SIG-M5 treated with dmso at 0.1 percent for 504 hours (cell line): ENCODE data around the gene LMX1B.

Experiments
- DNase-seq: peaks from one replicate; lab custom pipeline; 2025; ENCODE audit not compliant: unreplicated experiment; lab: John Stamatoyannopoulos, UW

The LMX1B gene

GRCh38 chr9:126674365-126675146, 60.8 kb downstream of the LMX1B start:
- DNase-seq: no peak

- DNase-seq: no peak
Measured at GRCh38 chr9:126675147-126675467, 61.4 kb downstream of the LMX1B start.

DNA sequence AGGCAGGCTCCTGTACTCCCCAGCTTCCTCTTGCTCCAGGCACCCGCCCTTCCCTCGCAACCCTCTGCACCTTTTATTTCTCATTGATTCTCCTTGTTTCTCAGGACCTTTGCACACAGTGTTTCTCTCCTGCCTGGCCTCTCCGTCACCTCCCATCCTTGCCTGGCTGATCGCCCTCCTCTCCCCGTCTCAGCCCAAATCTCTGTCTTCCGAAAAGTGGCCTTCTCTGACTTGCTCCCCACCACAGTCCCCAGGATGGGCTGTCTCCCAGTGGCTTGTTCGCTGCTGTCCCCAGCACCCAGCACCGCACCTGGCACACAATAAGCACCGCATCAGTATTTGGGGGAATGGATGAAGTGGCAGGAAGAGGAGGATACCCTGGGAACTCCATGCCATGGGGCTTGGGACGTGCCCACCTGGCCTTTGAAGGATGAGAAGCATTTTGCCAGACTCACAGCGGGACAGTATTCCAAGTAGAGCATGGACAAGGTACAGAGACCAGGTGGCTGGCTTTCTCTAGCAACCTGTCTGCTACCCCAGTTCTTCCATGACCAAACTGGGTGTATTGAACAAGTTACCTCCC, 62.5 kb downstream of the LMX1B start:
- DNase-seq: no peak

- no peak for DNase-seq
Measured at GRCh38 chr9:126676685-126677143, 63.0 kb downstream of the LMX1B start.

DNA sequence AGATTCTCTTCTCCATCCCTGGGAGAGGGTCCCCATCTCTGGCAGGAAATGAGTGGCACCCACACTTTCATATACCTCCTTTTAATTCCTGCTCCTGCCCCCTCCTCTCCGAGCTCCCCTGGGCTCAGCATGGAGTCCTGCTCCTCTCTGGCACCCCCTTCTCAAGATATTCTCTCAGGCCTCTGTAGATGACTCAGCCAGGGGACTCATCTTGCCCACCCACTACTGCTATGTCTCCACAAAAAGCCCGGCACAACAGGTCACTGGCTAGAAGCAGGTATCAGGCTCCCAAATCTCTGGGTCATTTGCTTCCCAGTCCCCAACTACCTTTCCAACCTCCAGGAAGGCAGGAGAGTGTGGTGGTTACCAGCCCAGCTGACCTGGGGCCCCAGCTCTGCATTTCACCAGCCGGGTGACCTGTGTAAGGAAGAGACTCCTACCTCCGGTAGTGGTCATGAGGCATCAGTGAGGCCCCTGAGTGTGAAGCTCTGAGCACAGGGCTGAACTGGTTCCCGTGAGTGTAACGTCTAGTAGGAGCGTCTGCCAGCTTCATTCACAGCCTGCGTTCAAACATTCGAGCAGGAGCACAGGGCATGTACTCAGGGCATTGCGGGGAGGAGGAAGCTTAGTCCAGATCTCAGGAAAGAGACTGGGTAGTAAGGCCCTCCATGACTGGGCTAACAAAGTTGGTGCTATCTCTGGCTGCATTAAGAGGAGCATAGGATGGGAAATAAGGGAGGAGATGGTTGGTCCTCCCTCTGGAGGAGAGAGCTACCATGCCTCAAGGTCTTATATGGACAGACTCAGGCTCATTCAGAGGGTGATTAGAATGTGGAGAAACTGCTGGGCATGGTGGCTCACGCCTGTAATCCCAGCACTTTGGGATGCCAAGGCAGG, 63.7 kb downstream of the LMX1B start:
- DNase-seq: no peak

DNA sequence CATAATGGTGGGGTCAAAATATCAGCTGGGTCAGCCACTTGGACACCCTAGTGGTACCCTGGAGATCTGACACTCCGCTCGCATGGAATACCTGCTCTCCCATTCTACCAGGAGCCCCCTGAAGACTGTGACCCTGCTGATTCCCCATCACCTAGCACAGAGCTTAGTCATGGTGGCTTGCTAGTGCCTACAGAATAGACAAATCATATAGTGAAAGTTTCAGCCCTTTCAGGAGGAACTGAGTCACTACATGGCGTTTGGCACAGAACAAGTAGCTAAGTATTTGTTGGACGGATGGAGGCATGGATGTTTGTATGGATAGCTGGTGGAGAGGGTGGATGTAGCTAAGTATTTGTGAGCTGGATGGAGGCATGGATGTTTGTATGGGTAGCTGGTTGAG, 65.3 kb downstream of the LMX1B start:
- DNase-seq: no peak

DNA sequence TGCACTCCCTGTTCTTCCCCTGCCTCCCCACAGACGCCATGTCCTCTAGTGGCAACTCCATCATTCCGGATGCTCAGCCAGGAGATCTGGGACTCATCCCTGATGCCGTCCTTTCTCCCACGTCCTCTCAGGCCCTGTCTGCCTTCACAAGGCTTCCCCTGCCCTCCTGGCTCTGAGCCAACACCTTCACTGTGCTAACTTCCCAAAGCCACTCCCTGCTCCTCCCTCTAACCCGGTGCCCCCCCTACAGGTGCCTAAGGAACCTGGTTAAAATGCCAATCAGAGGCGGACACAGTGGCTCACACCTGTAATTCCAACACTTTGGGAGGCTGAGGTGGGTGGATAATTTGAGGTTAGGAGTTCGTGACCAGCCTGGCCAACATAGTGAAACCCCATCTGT, 67.6 kb downstream of the LMX1B start:
- no peak for DNase-seq

GRCh38 chr9:126682113-126682810, 68.5 kb downstream of the LMX1B start:
- no peak for DNase-seq

DNA sequence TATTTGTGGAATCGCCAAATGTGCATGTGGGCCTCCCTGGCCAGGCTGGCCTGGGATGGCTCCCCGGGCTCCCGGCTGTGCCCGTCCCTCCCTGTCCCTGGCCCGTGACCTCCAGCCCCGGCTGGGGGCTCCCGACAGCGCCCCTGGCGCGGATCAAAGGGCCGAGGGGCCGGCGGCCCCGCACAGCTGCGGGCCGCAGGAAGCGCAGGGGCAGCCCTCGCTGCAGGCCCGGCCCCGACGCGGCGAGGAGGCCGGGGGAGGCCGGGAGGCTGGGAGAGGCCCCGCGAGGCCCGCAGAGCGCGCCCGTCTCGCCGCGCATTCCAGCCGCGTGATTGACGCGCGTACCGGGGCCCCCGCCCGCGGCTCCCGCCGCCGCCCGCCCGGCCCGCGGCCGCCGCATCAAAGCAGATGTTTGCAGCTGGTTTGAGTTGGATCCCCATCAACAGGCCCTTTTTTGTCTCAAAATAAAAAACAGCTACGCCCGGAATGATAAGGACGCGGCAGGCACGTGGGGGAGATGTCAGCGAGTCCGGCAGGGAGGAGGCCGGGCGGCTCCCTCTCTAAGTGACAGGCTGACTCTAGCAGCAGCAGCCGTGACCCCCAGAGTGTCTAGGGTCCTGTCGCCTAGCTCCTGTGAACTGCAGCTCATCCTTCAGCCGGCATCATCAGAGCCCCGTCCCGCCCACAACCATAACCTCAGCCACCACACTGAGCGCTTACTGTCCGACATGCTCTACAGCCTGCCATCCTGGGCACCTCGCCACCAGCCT, 69.4 kb downstream of the LMX1B start:
- DNase-seq: no peak

DNA sequence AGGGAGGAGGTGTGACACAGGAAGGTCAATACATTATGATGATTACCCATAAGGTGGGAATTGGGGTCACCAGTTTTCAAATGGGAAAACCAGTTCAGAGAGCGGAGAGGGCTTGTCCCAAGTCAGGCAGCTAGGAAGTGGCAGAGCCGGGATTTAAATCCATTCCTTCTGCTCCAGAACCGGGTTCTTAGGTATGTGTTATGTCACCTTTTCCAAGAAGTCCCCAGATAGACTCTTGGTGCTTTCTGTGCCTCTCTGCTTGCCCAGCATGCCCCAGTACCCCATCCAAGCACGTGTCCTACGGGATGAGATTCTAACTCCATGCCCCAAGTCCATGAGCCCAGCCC, 69.9 kb downstream of the LMX1B start:
- no peak for DNase-seq

GRCh38 chr9:126684345-126684744, 70.6 kb downstream of the LMX1B start:
- no peak for DNase-seq

- DNase-seq: no peak
Measured at GRCh38 chr9:126684965-126685465, 71.3 kb downstream of the LMX1B start.

GRCh38 chr9:126687930-126688461, 74.3 kb downstream of the LMX1B start:
- DNase-seq: no peak

DNA sequence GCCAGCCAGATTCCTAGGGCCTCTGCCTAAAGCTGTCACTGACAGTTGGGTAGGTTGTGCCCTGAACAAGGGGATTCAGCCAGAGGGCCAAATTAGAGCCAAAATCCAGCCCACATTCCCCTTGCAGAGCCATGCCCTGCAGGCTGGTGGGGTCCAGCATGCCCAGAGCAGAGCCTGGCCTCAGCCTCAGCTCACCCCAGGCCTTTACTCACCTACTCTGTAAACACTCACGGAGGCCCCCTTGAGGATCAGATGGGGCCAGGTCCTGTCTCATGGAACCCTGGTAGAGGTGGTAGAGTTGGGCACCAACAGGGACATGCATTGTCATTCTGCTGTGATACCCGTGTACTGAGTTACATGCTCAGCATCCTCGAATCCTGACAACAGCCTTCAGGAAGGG, 74.9 kb downstream of the LMX1B start:
- no peak for DNase-seq

GRCh38 chr9:126689027-126689825, 75.5 kb downstream of the LMX1B start:
- no peak for DNase-seq

- peak; percentile 30 for DNase-seq
Measured at GRCh38 chr9:126690431-126691051, 76.8 kb downstream of the LMX1B start.

DNA sequence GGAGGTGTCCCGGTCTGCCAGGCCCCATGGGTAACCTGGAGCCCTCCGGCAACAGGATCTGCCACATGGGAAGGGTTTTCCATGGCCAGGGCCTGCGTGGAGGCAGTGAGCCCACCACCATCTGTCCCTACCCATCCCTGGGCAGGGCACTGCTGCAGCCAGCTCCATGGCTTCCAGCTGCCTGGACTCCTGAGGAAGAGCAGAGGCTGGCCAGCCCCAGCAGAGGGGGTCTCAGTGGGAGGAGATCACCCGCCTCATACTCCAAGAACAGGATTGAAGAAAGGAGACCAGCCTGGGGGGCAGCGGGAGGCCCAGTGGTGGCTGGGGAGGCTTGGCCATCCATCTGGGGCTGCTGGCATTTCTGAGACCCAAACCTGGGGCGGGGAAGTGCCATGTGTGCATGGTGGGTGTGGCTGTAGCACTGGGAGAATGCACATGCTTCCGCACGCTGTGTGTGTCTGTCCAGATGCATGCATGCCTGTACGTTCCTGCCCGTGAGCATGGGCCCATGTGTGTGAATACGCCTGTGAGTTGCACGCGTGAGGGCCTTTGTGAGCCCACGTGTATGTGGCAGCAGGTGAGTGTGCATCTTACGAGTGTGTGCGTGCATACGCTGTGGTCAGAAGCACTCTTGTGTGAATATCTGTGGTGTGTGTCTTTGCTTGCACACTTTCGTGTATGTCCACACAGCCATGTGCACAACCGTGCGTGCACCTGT, 78.5 kb downstream of the LMX1B start:
- DNase-seq: no peak

- no peak for DNase-seq
Measured at GRCh38 chr9:126692759-126693427, 79.2 kb downstream of the LMX1B start.
